RCC 7860 (cell line): ENCODE results near the gene SPSB2.

Experiments
- DNase-seq: peaks from one replicate; pipeline ENCODE4 v3.0.0-alpha.2; 2015; ENCODE audit warnings: low spot score
- FAIRE-seq: peaks from 2 replicates; lab custom pipeline; 2012; peaks lifted over from hg19 to GRCh38; lab: Jason Lieb, UNC

The SPSB2 gene

GRCh38 chr12:6851921-6852650 is 21.0 kb downstream of the SPSB2 start, which contains the start of gene USP5:
USP5 (plus strand) TSS chr12:6852150; CDS start chr12:6852180, 30 bp downstream.
- DNase-seq (peak; percentile 97), FAIRE-seq (peak; percentile 76)

- FAIRE-seq (peak; percentile 84), DNase-seq (peak; percentile 97)
Measured at GRCh38 chr12:6851153-6851920, 21.8 kb downstream of the SPSB2 start, which contains the start of gene CDCA3. CDCA3 (minus strand) TSS chr12:6851286; CDS start chr12:6850952, 334 bp downstream.

GRCh38 chr12:6850796-6851152 is 22.3 kb downstream of the SPSB2 start:
- FAIRE-seq, result no peak

GRCh38 chr12:6849976-6850560 is 23.0 kb downstream of the SPSB2 start:
- FAIRE-seq (no peak), DNase-seq (no peak)

More at GRCh38 chr12:6850796-6851152, 22.3 kb downstream of the SPSB2 start:
- no peak for DNase-seq

- DNase-seq (no peak), FAIRE-seq (no peak)
Measured at GRCh38 chr12:6849427-6849826, 23.7 kb downstream of the SPSB2 start.

- no peak for DNase-seq
- FAIRE-seq, result no peak
Measured at GRCh38 chr12:6847676-6848075, 25.4 kb downstream of the SPSB2 start.

- DNase-seq, result no peak
- FAIRE-seq, result no peak
Measured at GRCh38 chr12:6846316-6846869, 26.7 kb downstream of the SPSB2 start.

GRCh38 chr12:6845395-6845794 is 27.7 kb downstream of the SPSB2 start:
- DNase-seq, result no peak
- no peak for FAIRE-seq

- no peak for DNase-seq
- no peak for FAIRE-seq
Measured at GRCh38 chr12:6843118-6843902, 29.8 kb downstream of the SPSB2 start.

GRCh38 chr12:6842075-6842474 is 31.0 kb downstream of the SPSB2 start:
- DNase-seq, result no peak
- no peak for FAIRE-seq

- FAIRE-seq (no peak), DNase-seq (no peak)
Measured at GRCh38 chr12:6840761-6841515, 32.2 kb downstream of the SPSB2 start, which contains the start of gene GNB3. GNB3 (plus strand) TSS chr12:6840925; CDS start chr12:6841288, 363 bp downstream.

GRCh38 chr12:6840330-6840729 is 32.8 kb downstream of the SPSB2 start:
- DNase-seq (no peak), FAIRE-seq (no peak)

- DNase-seq (no peak), FAIRE-seq (no peak)
Measured at GRCh38 chr12:6839482-6840201, 33.5 kb downstream of the SPSB2 start.

GRCh38 chr12:6838854-6839253 is 34.2 kb downstream of the SPSB2 start:
- no peak for FAIRE-seq
- DNase-seq, result no peak

GRCh38 chr12:6837370-6838060 is 35.6 kb downstream of the SPSB2 start:
- FAIRE-seq (no peak), DNase-seq (no peak)

GRCh38 chr12:6836851-6837250 is 36.3 kb downstream of the SPSB2 start:
- DNase-seq, result no peak
- FAIRE-seq, result no peak

GRCh38 chr12:6834873-6835272 is 38.2 kb downstream of the SPSB2 start:
- DNase-seq (no peak), FAIRE-seq (no peak)

GRCh38 chr12:6834254-6834653 is 38.8 kb downstream of the SPSB2 start:
- FAIRE-seq, result no peak
- DNase-seq, result peak; percentile 26
